Natural killer cell (primary cell): ENCODE results near the gene KLK15. TPM values are rescaled to one million over a fixed set of nuclear protein-coding genes. Genes with fewer than 3 reads are reported as not detected.

ENCODE experiments used
- ATAC-seq, 3 donors: fragments of 150-1000 bp in 2 of 3; fragments of 200-7000 bp in 1 of 3; cut with Tn5 transposase; 1 replicate in 1 of 3; 2 replicates in 2 of 3; pipeline ENCODE4 v1.10.0; 2021; ENCODE audit warnings: mild to moderate bottlenecking in 2 of 3, moderate library complexity in 2 of 3
- DNase-seq, 2 donors: peaks; one replicate each; pipeline versions ENCODE4 v3.0.0 to v3.0.0-alpha.2; 2013 to 2021; ENCODE audit warnings: mixed read lengths in 1 of 2
- H3K27ac ChIP-seq: one replicate; pipeline ENCODE4 v1.5.1; 2013; ENCODE audit warnings: mild to moderate bottlenecking, low read length
- H3K27me3 ChIP-seq: one replicate; pipeline ENCODE4 v1.6.1; 2013; ENCODE audit warnings: low read length; ENCODE audit not compliant: control insufficient read depth, insufficient read depth
- H3K36me3 ChIP-seq: one replicate; pipeline ENCODE4 v1.6.1; 2013; ENCODE audit warnings: low read length; ENCODE audit not compliant: control insufficient read depth, insufficient read depth
- H3K4me1 ChIP-seq: one replicate; pipeline ENCODE4 v1.6.1; 2013; ENCODE audit warnings: low read length; ENCODE audit not compliant: control insufficient read depth, insufficient read depth
- H3K4me3 ChIP-seq: one replicate; pipeline ENCODE4 v1.5.1; 2013; ENCODE audit warnings: low read length
- H3K9me3 ChIP-seq: one replicate; pipeline ENCODE4 v1.6.1; 2013; ENCODE audit warnings: low read length; ENCODE audit not compliant: control insufficient read depth, insufficient read depth
- H3K27ac Mint-ChIP-seq, 2 donors: one replicate each; pipeline ENCODE4 v1.8.0; 2022; ENCODE audit warnings: mild to moderate bottlenecking in 2 of 2, mixed read lengths in 2 of 2, moderate library complexity in 1 of 2
- H3K27me3 Mint-ChIP-seq, 2 donors: one replicate each; pipeline ENCODE4 v1.8.0; 2022; ENCODE audit warnings: low read depth in 2 of 2, mixed read lengths in 2 of 2
- H3K36me3 Mint-ChIP-seq: one replicate; pipeline ENCODE4 v1.8.0; 2022; ENCODE audit warnings: mixed read lengths
- H3K4me1 Mint-ChIP-seq, 2 donors: one replicate each; pipeline ENCODE4 v1.8.0; 2022; ENCODE audit warnings: mixed read lengths in 2 of 2
- H3K4me3 Mint-ChIP-seq: one replicate; pipeline ENCODE4 v1.8.0; 2022; ENCODE audit warnings: mild to moderate bottlenecking, moderate library complexity, mixed read lengths
- H3K9me3 Mint-ChIP-seq, 2 donors: one replicate each; pipeline ENCODE4 v1.8.0; 2022; ENCODE audit warnings: mixed read lengths in 2 of 2
- CTCF ChIP-seq: fragments of 200-600 bp; IDR thresholded peaks from one replicate; pipeline ENCODE4 v1.8.0; 2022; ENCODE audit warnings: antibody characterized with exemption
- WGBS: methylation state at CpG from one replicate; pipeline ENCODE4 v1.1.7; 2013; ENCODE audit warnings: missing lambda C conversion rate; ENCODE audit not compliant: insufficient coverage; 5-methylcytosine and 5-hydroxymethylcytosine counted together
- intact Hi-C: fragments of 100-400 bp; cut with micrococcal nuclease; formaldehyde crosslinking; loops from one replicate; pipeline ENCODE4 v1.14.2; 2022
- total RNA-seq, 4 donors: library from RNA; stranded (reverse); fragments of 120-200 nt in 1 of 4; gene quantifications; one replicate each; pipeline versions ENCODE4 v1.2.3 to v1.2.4, GENCODE V29; 2013 to 2022

KLK15 gene
- total RNA-seq, 3 donors from 2014 or later (not counting 1 experiment from before 2014, with no cell fraction given) = not detected

- Mint-ChIP-seq H3K4me3 (no peak overlapping the region), H3K36me3 (no peaks in the 10 kb centered on the region), H3K27me3 (no peaks in the 10 kb centered on the region), H3K27ac (no peak overlapping the region), H3K4me1 (peaks cover 18 to 27% of the 10 kb centered on the region in 2 donors), H3K9me3 (no peaks in the 10 kb centered on the region)
- Histone ChIP-seq H3K4me1 (peaks cover 10% of the 10 kb centered on the region), H3K4me3 (no peak overlapping the region), H3K27me3 (no peaks in the 10 kb centered on the region), H3K9me3 (no peaks in the 10 kb centered on the region), H3K27ac (no peak overlapping the region), H3K36me3 (peaks cover 26% of the 10 kb centered on the region)
- WGBS = 98% methylated on average over 3 of the region's 3 CpGs
- no peak for ATAC-seq
- no peak for DNase-seq
- intact Hi-C loops = no loop called here
- no peak for TF ChIP-seq CTCF
Measured at GRCh38 chr19:50799547-50799851, 33.9 kb downstream of the KLK15 start.

- Mint-ChIP-seq H3K36me3 (no peaks in the 10 kb centered on the region), H3K9me3 (no peaks in the 10 kb centered on the region), H3K27ac (no peak overlapping the region), H3K4me1 (peaks cover 13 to 21% of the 10 kb centered on the region in 2 donors), H3K4me3 (no peak overlapping the region), H3K27me3 (no peaks in the 10 kb centered on the region)
- Histone ChIP-seq H3K36me3 (peaks cover 26% of the 10 kb centered on the region), H3K4me1 (peaks cover 9% of the 10 kb centered on the region), H3K9me3 (no peaks in the 10 kb centered on the region), H3K27me3 (no peaks in the 10 kb centered on the region), H3K4me3 (no peak overlapping the region), H3K27ac (no peak overlapping the region)
- no peak for DNase-seq
- 93% methylated on average over 21 of the region's 21 CpGs for WGBS
- ATAC-seq = no peak
- intact Hi-C loops = no loop called here
- no peak for TF ChIP-seq CTCF
Measured at GRCh38 chr19:50798659-50799546, 34.5 kb downstream of the KLK15 start.

- Mint-ChIP-seq H3K4me1 (peaks cover 5 to 12% of the 10 kb centered on the region in 2 donors), H3K36me3 (no peaks in the 10 kb centered on the region), H3K4me3 (no peak overlapping the region), H3K9me3 (no peaks in the 10 kb centered on the region), H3K27ac (no peak overlapping the region), H3K27me3 (no peaks in the 10 kb centered on the region)
- H3K36me3 ChIP-seq = peaks cover 26% of the 10 kb centered on the region
- 93% methylated on average over 18 of the region's 18 CpGs for WGBS
- H3K27me3 ChIP-seq = no peaks in the 10 kb centered on the region
- no peaks in the 10 kb centered on the region for H3K9me3 ChIP-seq
- no peak for TF ChIP-seq CTCF
- DNase-seq (no peak), ATAC-seq (no peak)
- intact Hi-C loops = no loop called here
- peaks cover under 1% of the 10 kb centered on the region for H3K4me1 ChIP-seq
- H3K27ac ChIP-seq = no peak overlapping the region
- H3K4me3 ChIP-seq = no peak overlapping the region
Measured at GRCh38 chr19:50797781-50798658, 35.4 kb downstream of the KLK15 start.
